HG03457 (cell line): Measurements from ENCODE around the gene BARX2.
"Not testable (repeated sequence)": the region's sequence is repeated elsewhere in the genome, so short reads cannot be mapped to it uniquely, and the experiment has no call there.

ENCODE experiments used
- ATAC-seq: cut with Tn5 transposase; IDR thresholded peaks from one replicate; pipeline ENCODE4 v1.9.1; 2021; ENCODE audit warnings: moderate number of reproducible peaks; ENCODE audit not compliant: unreplicated experiment

The BARX2 gene, protein sequence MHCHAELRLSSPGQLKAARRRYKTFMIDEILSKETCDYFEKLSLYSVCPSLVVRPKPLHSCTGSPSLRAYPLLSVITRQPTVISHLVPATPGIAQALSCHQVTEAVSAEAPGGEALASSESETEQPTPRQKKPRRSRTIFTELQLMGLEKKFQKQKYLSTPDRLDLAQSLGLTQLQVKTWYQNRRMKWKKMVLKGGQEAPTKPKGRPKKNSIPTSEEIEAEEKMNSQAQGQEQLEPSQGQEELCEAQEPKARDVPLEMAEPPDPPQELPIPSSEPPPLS

DNA sequence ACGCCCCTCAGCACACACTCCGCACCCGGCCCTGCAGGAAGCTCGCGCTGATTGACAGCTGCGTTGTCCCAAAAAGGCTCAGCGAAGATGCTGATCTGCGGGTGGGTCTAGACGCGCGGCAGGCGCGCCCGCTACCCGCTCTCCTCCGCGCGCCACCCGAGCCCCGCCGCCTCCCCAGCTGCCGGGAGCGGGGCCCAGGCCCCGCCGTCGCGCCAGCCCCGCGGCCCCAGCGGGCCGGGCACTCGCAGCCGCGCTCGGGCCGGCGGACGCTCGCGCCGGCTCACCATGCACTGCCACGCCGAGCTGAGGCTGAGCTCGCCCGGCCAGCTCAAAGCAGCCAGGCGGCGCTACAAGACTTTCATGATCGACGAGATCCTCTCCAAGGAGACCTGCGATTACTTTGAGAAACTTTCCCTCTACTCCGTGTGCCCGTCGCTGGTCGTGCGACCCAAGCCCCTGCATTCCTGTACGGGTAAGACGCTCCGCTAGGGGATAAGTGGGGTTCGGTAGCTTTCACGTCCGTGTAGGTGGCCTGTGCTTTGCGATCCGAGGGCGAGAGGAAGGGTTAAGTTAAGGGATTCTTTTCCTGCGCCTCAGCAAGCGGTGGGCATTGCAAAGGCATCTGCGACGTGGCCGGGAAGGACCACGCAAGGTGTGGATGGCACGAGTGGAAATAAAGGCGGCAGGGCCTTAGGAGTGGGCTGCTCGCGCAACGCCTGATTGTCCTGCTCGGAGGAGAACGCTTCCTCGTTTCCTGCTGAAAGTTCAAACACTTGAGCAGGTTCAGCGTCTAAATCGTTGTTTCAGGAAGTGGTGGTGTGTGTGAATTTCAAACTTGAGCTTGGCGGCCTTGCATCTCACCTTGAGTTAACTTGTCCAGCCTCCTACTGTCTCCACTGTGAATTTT, at the start of gene BARX2:
Gene BARX2 (plus strand): TSS at position 98 of the 907 bp plus-strand sequence. CDS start 188 bp downstream, at position 286.
- ATAC-seq, result no peak

DNA sequence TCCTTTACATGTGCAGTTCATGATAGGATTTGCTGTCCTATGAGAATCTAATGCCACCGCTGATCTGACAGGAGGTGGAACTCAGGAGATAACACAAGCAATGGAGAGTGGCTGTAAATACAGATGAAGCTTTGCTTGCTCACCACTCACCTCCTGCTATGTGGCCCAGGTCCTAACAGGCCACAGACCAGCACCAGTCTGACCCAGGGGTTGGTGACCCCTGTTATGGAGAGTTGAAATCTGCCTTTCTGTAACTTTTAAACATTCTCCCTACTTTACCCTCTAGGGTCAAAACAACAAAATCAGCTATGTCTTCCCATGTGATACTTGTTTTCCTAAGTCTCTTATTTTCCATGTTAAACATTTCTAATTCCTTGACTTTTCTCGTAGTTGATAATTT, 48.7 kb upstream of the BARX2 start:
- ATAC-seq, result no peak

DNA sequence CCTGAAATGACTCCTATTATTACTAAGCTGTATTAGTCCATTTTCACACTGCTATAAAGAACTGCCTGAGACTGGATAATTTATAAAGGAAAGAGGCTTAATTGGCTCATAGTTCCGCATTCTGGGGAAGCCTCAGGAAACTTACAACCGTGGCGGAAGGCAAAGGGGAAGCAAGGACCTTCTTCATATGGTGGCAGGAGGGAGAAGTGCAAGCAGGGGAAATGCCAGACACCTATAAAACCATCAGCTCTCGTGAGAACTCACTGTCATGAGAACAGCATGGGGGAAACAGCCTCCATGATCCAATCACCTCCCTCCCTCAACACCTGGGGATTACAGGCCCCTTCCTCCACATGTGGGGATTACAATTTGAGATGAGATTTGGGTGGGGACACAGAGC, 47.9 kb upstream of the BARX2 start:
- ATAC-seq, result not testable (repeated sequence)

DNA sequence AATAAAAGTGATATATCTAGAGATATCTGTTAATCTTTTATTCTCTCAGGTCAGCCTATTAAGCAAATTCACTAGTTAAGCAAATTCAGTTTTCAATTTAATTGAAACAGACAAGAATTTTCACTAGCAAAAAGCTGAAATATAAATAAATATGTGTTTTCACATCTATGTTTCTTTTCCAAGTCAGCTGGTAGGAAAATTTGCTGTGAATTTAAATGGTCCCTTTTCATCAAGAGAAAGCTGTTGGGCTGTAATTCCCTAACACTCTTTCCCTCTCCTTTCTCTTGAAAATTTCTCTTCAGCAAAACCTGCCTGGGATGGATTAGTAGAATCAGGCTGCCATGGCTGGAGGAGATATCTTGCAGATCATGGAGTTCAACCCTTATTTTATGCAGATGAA, 46.9 kb upstream of the BARX2 start:
- no peak for ATAC-seq

DNA sequence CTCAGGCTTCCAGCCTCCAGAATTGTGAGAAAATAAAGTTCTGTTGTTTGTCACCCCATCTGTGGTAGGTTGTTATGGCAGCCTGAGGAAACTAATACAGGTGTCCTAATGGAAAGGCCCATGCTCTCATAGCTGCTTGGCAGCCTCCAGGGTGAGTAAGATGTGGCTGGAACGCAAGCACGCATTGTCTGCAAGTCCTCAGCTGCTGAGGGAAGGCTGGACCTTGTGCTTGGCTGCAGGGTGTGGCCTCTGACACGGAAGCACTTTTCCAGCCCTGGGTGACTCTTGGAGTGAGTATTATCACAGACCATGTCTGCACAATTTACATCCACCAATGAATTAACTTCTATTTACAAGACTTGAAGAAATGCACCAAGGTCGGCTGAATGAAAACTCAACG, 44.4 kb upstream of the BARX2 start:
- ATAC-seq, result no peak

DNA sequence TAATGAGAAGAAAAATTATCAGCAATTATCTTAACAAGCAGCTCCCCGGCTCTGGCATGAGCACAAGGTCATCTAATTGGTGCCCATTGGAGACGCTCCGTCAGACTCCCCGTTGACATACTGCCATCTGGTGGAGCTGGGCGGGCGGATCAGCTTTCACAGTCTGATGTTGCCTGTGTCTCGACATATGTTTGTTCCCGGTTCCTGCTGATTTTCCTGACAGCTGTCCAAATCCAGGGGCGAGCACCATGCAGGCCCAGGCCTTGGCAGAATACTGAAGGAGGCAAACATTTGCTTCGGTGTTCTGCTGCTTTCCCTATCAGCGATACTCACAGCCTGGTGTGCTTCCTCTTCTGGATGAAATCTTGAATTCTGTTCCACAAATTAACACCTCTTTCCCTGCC, 43.8 kb upstream of the BARX2 start:
- ATAC-seq, result no peak

DNA sequence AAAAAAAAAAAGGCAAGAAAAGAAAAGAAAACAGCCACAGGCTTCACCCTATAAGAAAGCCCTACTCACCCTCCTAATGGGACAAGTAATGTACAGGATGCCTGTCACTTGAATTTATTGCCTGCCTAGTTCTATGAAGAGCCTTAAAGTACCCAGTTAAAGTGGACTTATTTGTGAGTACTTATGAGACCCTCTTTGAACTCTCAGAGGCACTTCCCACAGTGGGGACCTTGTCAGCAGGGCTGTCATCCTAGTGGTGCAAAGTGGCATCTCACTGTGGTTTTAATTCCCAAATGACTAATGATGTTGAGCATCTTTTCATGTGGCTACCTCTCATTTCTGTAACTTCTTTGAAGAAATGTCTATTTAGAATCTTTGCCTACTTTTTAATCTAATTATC, 41.8 kb upstream of the BARX2 start:
- ATAC-seq, result no peak

DNA sequence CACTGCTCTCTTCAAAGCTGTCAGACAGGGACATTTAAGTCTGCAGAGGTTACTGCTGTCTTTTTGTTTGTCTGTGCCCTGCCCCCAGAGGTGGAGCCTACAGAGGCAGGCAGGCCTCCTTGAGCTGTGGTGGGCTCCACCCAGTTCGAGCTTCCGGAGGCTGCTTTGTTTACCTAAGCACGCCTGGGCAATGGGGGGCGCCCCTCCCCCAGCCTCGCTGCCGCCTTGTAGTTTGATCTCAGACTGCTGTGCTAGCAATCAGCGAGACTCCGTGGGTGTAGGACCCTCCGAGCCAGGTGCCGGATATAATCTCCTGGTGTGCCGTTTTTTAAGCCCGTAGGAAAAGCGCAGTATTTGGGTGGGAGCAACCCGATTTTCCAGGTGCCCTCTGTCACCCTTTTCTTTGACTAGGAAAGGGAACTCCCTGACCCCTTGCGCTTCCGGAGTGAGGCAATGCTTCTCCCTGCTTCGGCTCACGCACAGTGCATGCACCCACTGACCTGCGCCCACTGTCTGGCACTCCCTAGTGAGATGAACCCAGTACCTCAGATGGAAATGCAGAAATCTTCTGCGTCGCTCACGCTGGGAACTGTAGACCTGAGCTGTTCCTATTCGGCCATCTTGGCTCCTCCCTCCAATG, 31.2 kb upstream of the BARX2 start:
- not testable (repeated sequence) for ATAC-seq

DNA sequence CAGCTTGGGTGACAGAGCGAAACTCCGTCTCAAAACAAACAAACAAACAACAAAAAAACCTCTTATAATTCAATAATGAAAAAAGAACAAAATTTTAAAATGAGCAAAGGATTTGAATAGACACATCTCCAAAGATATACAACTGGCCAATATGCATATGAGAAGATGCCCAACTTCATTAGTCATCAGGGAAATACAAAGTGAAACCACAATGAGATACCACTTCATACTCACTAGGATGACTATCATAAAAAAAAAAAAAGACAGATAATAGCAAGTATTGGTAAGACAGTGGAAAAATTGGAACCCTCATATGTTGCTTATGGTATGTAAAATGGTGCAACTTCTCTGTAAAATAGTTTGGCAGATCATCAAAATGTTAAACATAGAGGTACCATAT, 28.7 kb upstream of the BARX2 start:
- no peak for ATAC-seq

DNA sequence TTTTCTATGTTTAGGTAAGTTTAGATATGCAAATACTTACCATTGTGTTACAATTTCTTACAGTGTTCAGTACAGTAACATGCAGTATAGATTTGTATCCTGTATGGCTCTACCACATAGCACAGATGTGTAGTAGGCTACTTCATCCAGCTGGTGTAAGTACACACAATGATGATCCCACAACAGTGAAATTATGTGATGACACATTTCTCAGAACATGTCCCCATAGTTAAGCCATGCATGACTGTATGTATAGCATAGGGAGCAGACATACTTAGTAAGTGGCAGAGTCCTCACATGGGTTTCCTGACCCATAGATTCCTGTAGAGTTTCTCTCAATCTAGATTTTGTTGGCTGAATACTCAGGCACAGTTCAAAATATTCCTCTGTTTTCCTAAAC, 26.8 kb upstream of the BARX2 start:
- ATAC-seq, result no peak

DNA sequence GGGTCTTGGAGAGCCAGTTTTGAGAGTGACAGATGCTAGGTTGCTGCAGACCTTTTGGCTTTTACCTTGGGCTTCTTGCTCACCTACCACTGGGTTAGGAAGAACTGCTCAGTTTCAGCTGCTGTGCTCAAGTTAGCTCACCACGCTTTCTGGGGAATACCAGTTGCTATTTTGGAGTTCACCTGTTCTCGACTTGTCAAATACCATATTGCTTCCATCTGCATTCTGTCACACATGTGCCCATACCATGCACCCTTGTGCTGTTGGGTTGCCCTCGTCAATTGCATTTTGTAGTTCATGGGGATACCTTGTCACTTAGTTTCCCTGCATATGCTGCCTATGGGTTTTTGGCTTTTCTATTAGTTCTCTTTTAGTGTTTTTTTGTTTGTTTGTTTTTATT, 23.0 kb upstream of the BARX2 start:
- ATAC-seq, result no peak

DNA sequence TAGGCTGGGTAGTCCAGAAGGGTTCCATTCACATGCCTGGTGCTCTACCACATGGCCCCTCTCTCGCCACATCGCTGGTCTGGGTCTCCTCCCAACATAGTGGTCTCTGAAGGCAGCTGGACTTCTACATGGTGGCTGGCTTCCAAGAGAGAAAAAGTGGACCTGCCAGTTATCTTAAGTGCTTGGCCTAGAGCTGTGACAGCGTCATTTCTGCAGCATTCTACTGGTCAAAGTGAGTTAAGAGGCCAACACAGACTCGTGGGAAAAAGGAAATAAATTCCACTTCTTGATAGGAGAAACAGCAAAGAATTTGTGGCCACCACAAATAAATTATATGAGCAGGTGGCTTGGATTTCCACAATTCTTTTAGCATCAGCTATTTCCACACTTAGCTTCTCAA, 21.0 kb upstream of the BARX2 start:
- no peak for ATAC-seq

DNA sequence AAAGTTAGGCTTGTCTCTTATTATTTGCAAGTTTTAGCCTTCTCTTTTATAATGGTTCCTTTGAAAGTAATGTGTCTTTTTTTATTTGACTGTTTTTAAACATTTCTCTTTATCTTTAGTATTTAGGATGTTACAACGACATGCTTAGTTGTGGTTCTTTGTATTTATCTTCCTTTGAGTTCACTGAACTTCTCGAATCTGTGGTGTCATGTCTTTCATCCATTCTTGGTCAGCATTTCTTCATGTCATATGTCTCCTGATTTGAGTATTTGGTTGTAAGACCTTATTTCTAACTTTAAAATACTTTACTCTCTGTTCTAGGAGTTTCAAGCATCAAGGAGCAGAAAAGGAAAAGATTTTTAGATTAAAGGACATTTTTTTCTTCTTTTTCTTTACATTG, 15.9 kb upstream of the BARX2 start:
- ATAC-seq, result no peak

DNA sequence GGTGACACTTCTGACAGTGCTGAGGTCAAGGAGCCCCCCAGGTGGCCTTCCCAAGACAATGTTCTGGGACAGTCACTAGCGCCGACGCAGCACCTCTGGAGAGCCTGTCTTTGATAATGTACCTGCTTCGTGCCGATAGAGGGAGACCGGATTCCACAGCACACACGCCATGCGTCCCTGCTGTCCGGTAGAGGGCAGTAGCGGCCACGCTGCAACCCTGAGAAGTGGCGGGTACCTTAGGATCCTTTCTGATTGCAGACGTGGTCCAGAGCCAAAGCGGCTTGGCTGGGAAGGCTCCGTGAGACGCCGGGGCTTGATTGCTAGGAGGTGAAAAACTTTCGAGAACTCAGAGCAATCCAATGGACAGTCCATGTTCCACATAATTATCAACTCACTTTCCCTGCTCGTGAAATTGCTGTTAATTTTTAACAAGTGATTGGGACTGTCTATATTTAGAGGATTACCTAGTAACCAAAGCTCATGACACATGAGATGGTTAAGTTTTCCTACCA, 11.4 kb upstream of the BARX2 start:
- peak; percentile 100 for ATAC-seq

DNA sequence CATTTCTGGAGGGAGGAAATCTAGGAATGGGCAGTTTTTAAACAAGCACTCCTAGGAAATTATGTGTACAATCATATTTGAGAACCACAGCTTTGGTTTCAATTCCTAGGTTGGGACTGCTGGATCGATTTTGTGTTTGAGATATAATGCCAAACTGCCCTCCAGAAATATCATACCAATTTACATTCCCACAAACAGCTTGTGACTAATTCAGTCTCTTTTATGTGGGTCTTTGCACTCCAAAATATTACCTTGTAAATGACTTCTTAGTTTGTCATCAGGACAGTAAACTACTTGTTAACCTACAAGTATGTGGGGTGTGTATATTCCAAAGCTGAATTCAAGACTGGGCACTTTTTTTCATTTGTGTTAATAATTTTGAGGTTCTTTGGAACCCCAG, 9.8 kb upstream of the BARX2 start:
- ATAC-seq, result no peak

DNA sequence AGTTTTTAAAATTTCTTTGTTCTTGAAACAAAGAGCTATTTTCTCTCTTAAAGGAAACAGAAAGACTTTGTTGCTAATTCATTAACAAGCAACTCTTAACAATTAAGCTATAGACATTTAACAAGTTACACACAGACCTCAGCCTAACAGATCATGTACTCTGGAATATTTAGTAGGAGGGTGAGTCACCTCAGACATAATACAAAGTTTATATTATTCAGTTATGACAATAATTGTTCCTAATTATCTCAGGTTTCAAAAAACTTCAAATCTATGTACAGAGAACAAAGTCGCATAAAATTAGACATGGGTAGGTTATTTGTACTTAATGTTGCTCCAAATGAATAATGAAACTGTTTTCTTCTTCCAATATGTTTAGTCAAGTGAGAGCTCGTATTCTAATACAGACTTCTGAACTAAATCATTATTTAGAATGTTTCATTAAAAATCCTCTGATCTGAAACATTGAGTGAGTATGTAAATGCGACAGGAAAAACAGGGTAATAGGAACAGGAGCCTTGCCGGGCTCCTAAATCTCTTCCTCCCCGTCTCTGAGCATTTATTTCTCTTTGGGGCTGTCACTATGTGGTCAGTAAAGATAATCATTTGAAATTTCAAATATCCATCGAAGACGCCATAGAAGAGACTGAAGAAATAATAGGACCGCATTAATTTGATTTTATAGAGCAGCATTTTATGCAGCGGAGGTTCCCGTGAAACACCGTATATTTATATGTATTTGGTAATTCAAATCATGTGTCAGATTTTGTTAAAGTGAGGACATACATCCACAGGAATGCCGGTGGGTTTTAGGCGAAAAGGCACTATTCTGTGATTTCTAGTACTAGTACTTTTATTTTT, 8.7 kb upstream of the BARX2 start:
- ATAC-seq, result no peak

DNA sequence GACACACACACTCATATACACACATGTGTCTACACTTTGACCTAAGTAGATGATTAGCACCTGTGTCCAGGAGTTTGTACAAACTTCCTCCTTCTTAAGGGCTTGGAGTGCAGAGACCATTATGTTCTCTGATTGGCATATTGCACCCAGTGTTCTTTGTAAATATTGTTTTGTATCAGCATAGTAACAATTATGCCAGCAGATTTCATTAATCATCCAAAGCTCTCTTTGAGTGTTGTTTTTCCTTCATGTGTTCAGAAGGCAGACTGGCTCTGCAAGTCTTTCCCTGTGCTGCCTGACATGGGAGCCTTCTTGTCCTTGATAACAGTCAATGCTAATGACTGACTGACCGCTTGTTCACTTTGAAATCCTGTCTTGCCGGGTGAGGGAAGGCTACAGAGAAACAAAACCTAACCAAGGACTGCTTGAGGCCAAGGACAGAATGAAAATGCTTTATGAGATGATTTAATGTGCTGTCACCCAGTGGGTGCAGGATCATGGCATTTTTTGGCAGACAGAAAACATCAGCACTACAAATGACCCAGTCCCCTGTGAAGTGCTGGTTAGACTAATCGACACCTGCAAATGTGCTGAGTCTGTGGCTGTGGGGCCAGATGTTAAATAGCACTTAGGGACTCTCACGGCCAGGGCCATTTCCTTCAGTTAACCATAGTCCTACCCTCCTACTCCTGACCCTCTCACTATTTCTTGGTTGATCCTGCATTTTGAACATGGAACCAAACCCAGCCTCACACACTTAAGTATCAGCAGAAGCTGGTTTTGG, 6.6 kb upstream of the BARX2 start:
- no peak for ATAC-seq

DNA sequence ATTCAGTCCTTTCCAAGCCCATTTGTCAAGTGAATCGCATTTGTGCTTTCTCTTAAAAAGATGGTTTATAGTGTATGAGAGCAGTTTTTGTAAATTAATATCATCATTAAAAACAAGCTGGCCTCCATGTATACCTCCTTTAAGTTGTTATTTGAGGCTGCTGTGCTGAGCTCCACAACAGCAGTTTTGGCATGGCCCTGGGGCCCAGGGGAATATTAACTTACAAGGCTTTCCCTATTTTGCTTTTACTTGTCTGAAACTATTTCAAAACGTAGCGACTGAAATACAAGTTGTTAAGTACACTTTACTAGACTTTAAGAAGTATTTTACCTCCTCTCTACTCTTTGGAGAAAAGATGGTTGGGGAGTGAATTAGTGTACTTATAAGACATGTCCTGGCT, 4.9 kb upstream of the BARX2 start:
- no peak for ATAC-seq

DNA sequence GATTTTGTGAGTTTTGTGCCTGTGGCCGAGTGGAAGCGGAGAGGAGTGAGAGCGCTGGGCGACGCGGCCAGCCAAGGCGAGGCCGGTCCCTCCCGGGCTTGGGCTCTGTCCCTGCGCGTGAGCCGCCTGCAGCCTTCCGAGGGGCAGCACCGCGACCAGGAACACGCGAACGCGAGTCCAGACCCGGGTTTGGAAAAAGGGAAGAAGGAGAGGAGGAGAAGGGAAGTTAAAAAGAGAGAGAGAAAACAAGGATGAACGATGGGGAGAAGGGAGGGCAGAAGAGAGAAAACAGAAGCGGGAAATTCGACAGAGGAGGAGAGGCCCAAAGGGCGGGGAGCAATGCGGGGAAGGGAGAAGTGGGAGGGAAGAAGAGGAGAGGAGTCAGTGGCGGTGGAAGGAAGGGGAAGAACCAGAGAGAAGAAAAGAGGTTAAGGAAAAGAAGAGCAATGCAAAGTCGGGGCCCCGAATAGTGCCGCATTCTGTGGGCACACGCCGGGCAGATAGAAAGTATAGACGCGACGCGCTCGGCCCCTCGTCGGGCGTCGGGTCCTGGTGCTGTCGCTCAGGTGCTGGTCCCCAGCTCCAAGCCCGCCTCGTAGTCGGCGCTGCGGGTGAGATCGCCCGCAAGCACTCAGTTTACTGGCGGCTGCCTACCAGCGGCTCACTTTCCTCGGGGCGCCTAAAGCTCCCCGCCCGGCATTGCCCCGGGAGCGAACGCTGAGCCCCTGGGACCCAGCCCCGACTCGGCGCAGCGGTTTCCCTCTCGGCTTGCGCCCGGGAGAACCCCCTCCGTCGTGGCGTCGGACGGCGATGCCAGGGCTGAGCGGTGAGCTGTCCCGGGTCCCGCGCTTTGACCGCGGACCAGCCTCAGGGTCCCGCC, 2.8 kb upstream of the BARX2 start:
- ATAC-seq, result no peak
